DOHH2 (cell line): ENCODE results near the gene MED14.
A peak's percentile ranks its signal among the peaks of the same experiment; 100 is the strongest.

Experiments used
- H3F3A ChIP-seq: fragments of 200-600 bp; sonication (generic), shearing (Covaris generic); 2 replicates; pipeline ENCODE4 v1.6.0; 2016; ENCODE audit warnings: antibody characterized with exemption, mild to moderate bottlenecking; ENCODE audit not compliant: control insufficient read depth, insufficient read depth
- H3K27ac ChIP-seq: fragments of 200-600 bp; sonication (generic); 2 replicates; pipeline ENCODE4 v1.5.1; 2014; ENCODE audit warnings: low read depth, mild to moderate bottlenecking, low read length, moderate library complexity
- H3K27me3 ChIP-seq: fragments of 200-600 bp; sonication (generic); 2 replicates; pipeline ENCODE4 v1.6.1; 2014; ENCODE audit warnings: mild to moderate bottlenecking, low read length, mixed read lengths; ENCODE audit not compliant: control insufficient read depth
- H3K36me3 ChIP-seq: fragments of 200-600 bp; sonication (generic); 2 replicates; pipeline ENCODE4 v1.6.1; 2014; ENCODE audit warnings: mild to moderate bottlenecking, low read length, moderate library complexity, mixed read lengths; ENCODE audit not compliant: control insufficient read depth
- H3K4me1 ChIP-seq: fragments of 200-600 bp; sonication (generic); 2 replicates; pipeline ENCODE4 v1.6.1; 2014; ENCODE audit warnings: mild to moderate bottlenecking, low read length, mixed read lengths; ENCODE audit not compliant: control insufficient read depth
- H3K4me2 ChIP-seq: fragments of 200-600 bp; sonication (generic); 2 replicates; pipeline ENCODE4 v1.6.0; 2014; ENCODE audit warnings: mild to moderate bottlenecking, low read length, moderate library complexity
- H3K4me3 ChIP-seq: fragments of 200-600 bp; sonication (generic); 2 replicates; pipeline ENCODE4 v1.5.1; 2014; ENCODE audit warnings: mild to moderate bottlenecking, low read length, mixed read lengths
- H3K79me2 ChIP-seq: fragments of 200-600 bp; sonication (generic); 2 replicates; pipeline ENCODE4 v1.6.1; 2014; ENCODE audit warnings: mild to moderate bottlenecking, low read length, mixed read lengths; ENCODE audit not compliant: control insufficient read depth
- H3K9me2 ChIP-seq: fragments of 200-600 bp; sonication (generic); replicated peaks from 2 replicates; pipeline ENCODE4 v1.6.1; 2014; ENCODE audit warnings: mild to moderate bottlenecking, low read length, mixed read lengths; ENCODE audit not compliant: control insufficient read depth
- H3K9me3 ChIP-seq: fragments of 200-600 bp; sonication (generic); 2 replicates; pipeline ENCODE4 v1.6.1; 2014; ENCODE audit warnings: antibody characterized with exemption, low read length, mixed read lengths; ENCODE audit not compliant: control insufficient read depth, insufficient read depth
- H4K20me1 ChIP-seq: fragments of 200-600 bp; sonication (generic); 2 replicates; pipeline ENCODE4 v1.6.0; 2014; ENCODE audit warnings: low read depth, mild to moderate bottlenecking, antibody characterized with exemption, low read length, moderate library complexity; ENCODE audit not compliant: control insufficient read depth, insufficient read depth
- CTCF ChIP-seq: fragments of 200-600 bp; sonication (generic); IDR thresholded peaks from one replicate; pipeline ENCODE4 v1.5.1; 2014; ENCODE audit warnings: antibody characterized with exemption, mild to moderate bottlenecking, low read depth, low read length; ENCODE audit not compliant: poor library complexity, severe bottlenecking
- EZH2phosphoT487 ChIP-seq: fragments of 200-600 bp; sonication (generic); IDR thresholded peaks from 2 replicates; pipeline ENCODE4 v1.6.1; 2017; ENCODE audit warnings: borderline replicate concordance, mild to moderate bottlenecking, antibody characterized with exemption, low read length, moderate library complexity, mixed read lengths

The MED14 gene

GRCh38 chrX:40651620-40652223, 83.6 kb downstream of the MED14 start:
- Histone ChIP-seq H3K27me3 (no peaks in the 10 kb centered on the region), H3K9me3 (no peaks in the 10 kb centered on the region), H3K4me3 (no peak overlapping the region), H3K27ac (no peak overlapping the region), H3K36me3 (peaks cover 16% of the 10 kb centered on the region), H3K9me2 (no peaks in the 10 kb centered on the region), H3K4me2 (no peak overlapping the region), H3K79me2 (peaks cover 5% of the 10 kb centered on the region), H3F3A (peaks cover 4% of the 10 kb centered on the region; the same call in 1 of the 2 replicates), H4K20me1 (no peaks in the 10 kb centered on the region), H3K4me1 (peaks cover 8% of the 10 kb centered on the region)
- TF ChIP-seq EZH2phosphoT487, result no peak
- peak; percentile 55 for TF ChIP-seq CTCF

- H3K9me3 ChIP-seq, result no peaks in the 10 kb centered on the region
- H3K9me2 ChIP-seq, result no peaks in the 10 kb centered on the region
- peaks cover 45% of the 10 kb centered on the region for H3K79me2 ChIP-seq
- H3K27me3 ChIP-seq, result no peaks in the 10 kb centered on the region
- peak within 1 kb of the TSS; percentile 66 for H3K4me2 ChIP-seq
- TF ChIP-seq CTCF (no peak), EZH2phosphoT487 (no peak)
- no peaks in the 10 kb centered on the region for H4K20me1 ChIP-seq
- H3K4me3 ChIP-seq, result peak within 1 kb of the TSS; percentile 87
- peaks cover 14% of the 10 kb centered on the region; the same call in 1 of the 2 replicates for H3K36me3 ChIP-seq
- peak within 1 kb of the TSS; percentile 47 for H3K27ac ChIP-seq
- H3K4me1 ChIP-seq, result peaks cover 23% of the 10 kb centered on the region
- H3F3A ChIP-seq, result peaks cover 4% of the 10 kb centered on the region; the same call in 1 of the 2 replicates
These were observed 87.8 kb downstream of the MED14 start, which contains the start of gene CXorf38 for GRCh38 chrX:40647307-40648197. CXorf38 (minus strand) TSS chrX:40647561; CDS start chrX:40647520, 41 bp downstream.

GRCh38 chrX:40646489-40647306, 88.6 kb downstream of the MED14 start:
- no peaks in the 10 kb centered on the region for H4K20me1 ChIP-seq
- H3K9me3 ChIP-seq, result no peaks in the 10 kb centered on the region
- peak; percentile 12 for TF ChIP-seq CTCF
- no peak for TF ChIP-seq EZH2phosphoT487
- H3K27ac ChIP-seq, result peak overlapping the region; percentile 47
- peaks cover 14% of the 10 kb centered on the region; the same call in 1 of the 2 replicates for H3K36me3 ChIP-seq
- no peaks in the 10 kb centered on the region for H3F3A ChIP-seq
- peaks cover 53% of the 10 kb centered on the region for H3K79me2 ChIP-seq
- H3K4me1 ChIP-seq, result peaks cover 23% of the 10 kb centered on the region
- H3K9me2 ChIP-seq, result no peaks in the 10 kb centered on the region
- H3K27me3 ChIP-seq, result no peaks in the 10 kb centered on the region
- peak overlapping the region; percentile 64 for H3K4me2 ChIP-seq
- peak overlapping the region; percentile 87 for H3K4me3 ChIP-seq
